ENCODE measurements around the gene PCDH8.

PCDH8 gene

GRCh38 chr13:52808842-52809219, 39.6 kb downstream of the PCDH8 start:
- no peak overlapping the region for H4K8ac ChIP-seq (ENCODE audit: low read depth, low read length)
- H3K4ac ChIP-seq (ENCODE audit: low read depth, low read length), result no peak overlapping the region
- H3K36me3 ChIP-seq (ENCODE audit: control insufficient read depth in 1 of 2, insufficient read depth in 2 of 2, low read length in 2 of 2), result no peaks in the 10 kb centered on the region
- no peak overlapping the region for H3K9ac ChIP-seq (ENCODE audit: low read length)
- H2AFZ ChIP-seq (ENCODE audit: insufficient read depth, low read length, poor library complexity), result no peak overlapping the region
- no peak overlapping the region for H3K23ac ChIP-seq (ENCODE audit: low read length)
- H3K79me1 ChIP-seq (ENCODE audit: low read length), result no peaks in the 10 kb centered on the region
- no peak overlapping the region for H3K4me2 ChIP-seq (ENCODE audit: low read length)
- H2BK12ac ChIP-seq (ENCODE audit: low read length), result no peak overlapping the region
- H3K4me3 ChIP-seq (ENCODE audit: low read depth, low read length), result no peak overlapping the region
- H3K9me3 ChIP-seq (ENCODE audit: insufficient read depth, low read depth, low read length), result no peaks in the 10 kb centered on the region
- no CpG with 5 or more reads among the region's 1 CpG for WGBS (ENCODE audit: extremely low coverage, insufficient coverage, insufficient read length)
- H3K4me1 ChIP-seq (ENCODE audit: control insufficient read depth in 1 of 2, insufficient read depth in 2 of 2, low read length in 2 of 2), result no peaks in the 10 kb centered on the region
- H3K14ac ChIP-seq (ENCODE audit: low read length), result no peak overlapping the region
- H3K18ac ChIP-seq (ENCODE audit: low read length), result no peak overlapping the region
- H2BK5ac ChIP-seq (ENCODE audit: low read depth, low read length, poor library complexity), result no peak overlapping the region
- no peak overlapping the region for H4K12ac ChIP-seq (ENCODE audit: low read depth, low read length)
- no peaks in the 10 kb centered on the region for H3K79me2 ChIP-seq (ENCODE audit: control insufficient read depth, insufficient read depth, low read length, poor library complexity)
- H2AK5ac ChIP-seq (ENCODE audit: low read length), result no peak overlapping the region
- DNase-seq, result no peak
- no peak overlapping the region for H4K91ac ChIP-seq (ENCODE audit: low read depth, low read length)
- H3K27ac ChIP-seq (ENCODE audit: low read depth, low read length), result no peak overlapping the region
- H3K27me3 ChIP-seq (ENCODE audit: insufficient read depth, low read length), result no peaks in the 10 kb centered on the region
- no peak overlapping the region for H2BK120ac ChIP-seq (ENCODE audit: insufficient read depth, low read length, poor library complexity)

- Histone ChIP-seq H3K14ac (ENCODE audit: low read length) (no peak overlapping the region), H3K79me1 (ENCODE audit: low read length) (no peaks in the 10 kb centered on the region), H3K9ac (ENCODE audit: low read length) (no peak overlapping the region), H2BK5ac (ENCODE audit: low read depth, low read length, poor library complexity) (no peak overlapping the region), H3K4me2 (ENCODE audit: low read length) (no peak overlapping the region), H3K79me2 (ENCODE audit: control insufficient read depth, insufficient read depth, low read length, poor library complexity) (no peaks in the 10 kb centered on the region), H3K36me3 (ENCODE audit: control insufficient read depth in 1 of 2, insufficient read depth in 2 of 2, low read length in 2 of 2) (no peaks in the 10 kb centered on the region), H4K8ac (ENCODE audit: low read depth, low read length) (no peak overlapping the region), H3K18ac (ENCODE audit: low read length) (no peak overlapping the region), H4K91ac (ENCODE audit: low read depth, low read length) (no peak overlapping the region), H2BK12ac (ENCODE audit: low read length) (no peak overlapping the region), H3K27me3 (ENCODE audit: insufficient read depth, low read length) (no peaks in the 10 kb centered on the region), H2AFZ (ENCODE audit: insufficient read depth, low read length, poor library complexity) (no peak overlapping the region), H2BK120ac (ENCODE audit: insufficient read depth, low read length, poor library complexity) (no peak overlapping the region), H2AK5ac (ENCODE audit: low read length) (no peak overlapping the region), H3K27ac (ENCODE audit: low read depth, low read length) (no peak overlapping the region), H3K4me3 (ENCODE audit: low read depth, low read length) (no peak overlapping the region), H3K23ac (ENCODE audit: low read length) (no peak overlapping the region), H3K4ac (ENCODE audit: low read depth, low read length) (no peak overlapping the region), H3K4me1 (ENCODE audit: control insufficient read depth in 1 of 2, insufficient read depth in 2 of 2, low read length in 2 of 2) (no peaks in the 10 kb centered on the region), H3K9me3 (ENCODE audit: insufficient read depth, low read depth, low read length) (no peaks in the 10 kb centered on the region), H4K12ac (ENCODE audit: low read depth, low read length) (no peak overlapping the region)
- WGBS (ENCODE audit: extremely low coverage, insufficient coverage, insufficient read length), result no CpG with 5 or more reads among the region's 6 CpGs
- peak in 1 of 2 donors; percentile 52 for DNase-seq
Measured at GRCh38 chr13:52806029-52806428, 42.4 kb downstream of the PCDH8 start.

- H3K4me3 ChIP-seq (ENCODE audit: low read depth, low read length), result no peak overlapping the region
- H4K91ac ChIP-seq (ENCODE audit: low read depth, low read length), result no peak overlapping the region
- H2AFZ ChIP-seq (ENCODE audit: insufficient read depth, low read length, poor library complexity), result no peak overlapping the region
- H2AK5ac ChIP-seq (ENCODE audit: low read length), result no peak overlapping the region
- H4K12ac ChIP-seq (ENCODE audit: low read depth, low read length), result no peak overlapping the region
- no peaks in the 10 kb centered on the region for H3K79me1 ChIP-seq (ENCODE audit: low read length)
- H3K23ac ChIP-seq (ENCODE audit: low read length), result no peak overlapping the region
- no peak for DNase-seq
- no peak overlapping the region for H3K4me2 ChIP-seq (ENCODE audit: low read length)
- no peak overlapping the region for H3K14ac ChIP-seq (ENCODE audit: low read length)
- no peak overlapping the region for H3K18ac ChIP-seq (ENCODE audit: low read length)
- no CpG with 5 or more reads among the region's 3 CpGs for WGBS (ENCODE audit: extremely low coverage, insufficient coverage, insufficient read length)
- no peak overlapping the region for H3K27ac ChIP-seq (ENCODE audit: low read depth, low read length)
- H3K4me1 ChIP-seq (ENCODE audit: control insufficient read depth in 1 of 2, insufficient read depth in 2 of 2, low read length in 2 of 2), result no peaks in the 10 kb centered on the region
- no peaks in the 10 kb centered on the region for H3K27me3 ChIP-seq (ENCODE audit: insufficient read depth, low read length)
- H4K8ac ChIP-seq (ENCODE audit: low read depth, low read length), result no peak overlapping the region
- H2BK120ac ChIP-seq (ENCODE audit: insufficient read depth, low read length, poor library complexity), result no peak overlapping the region
- no peaks in the 10 kb centered on the region for H3K79me2 ChIP-seq (ENCODE audit: control insufficient read depth, insufficient read depth, low read length, poor library complexity)
- H3K9ac ChIP-seq (ENCODE audit: low read length), result no peak overlapping the region
- H2BK5ac ChIP-seq (ENCODE audit: low read depth, low read length, poor library complexity), result no peak overlapping the region
- no peak overlapping the region for H3K4ac ChIP-seq (ENCODE audit: low read depth, low read length)
- no peaks in the 10 kb centered on the region for H3K36me3 ChIP-seq (ENCODE audit: control insufficient read depth in 1 of 2, insufficient read depth in 2 of 2, low read length in 2 of 2)
- H3K9me3 ChIP-seq (ENCODE audit: insufficient read depth, low read depth, low read length), result no peaks in the 10 kb centered on the region
- no peak overlapping the region for H2BK12ac ChIP-seq (ENCODE audit: low read length)
Measured at GRCh38 chr13:52804202-52804641, 44.2 kb downstream of the PCDH8 start.

- H2AFZ ChIP-seq (ENCODE audit: insufficient read depth, low read length, poor library complexity), result no peak overlapping the region
- DNase-seq, result peak; percentile 64 to 95
- no peak overlapping the region for H3K27ac ChIP-seq (ENCODE audit: low read depth, low read length)
- H4K91ac ChIP-seq (ENCODE audit: low read depth, low read length), result no peak overlapping the region
- no peaks in the 10 kb centered on the region for H3K27me3 ChIP-seq (ENCODE audit: insufficient read depth, low read length)
- no peak overlapping the region for H3K23ac ChIP-seq (ENCODE audit: low read length)
- no peak overlapping the region for H3K4ac ChIP-seq (ENCODE audit: low read depth, low read length)
- no peak overlapping the region for H4K12ac ChIP-seq (ENCODE audit: low read depth, low read length)
- H3K18ac ChIP-seq (ENCODE audit: low read length), result no peak overlapping the region
- no peaks in the 10 kb centered on the region for H3K9me3 ChIP-seq (ENCODE audit: insufficient read depth, low read depth, low read length)
- H3K14ac ChIP-seq (ENCODE audit: low read length), result no peak overlapping the region
- no peaks in the 10 kb centered on the region for H3K79me1 ChIP-seq (ENCODE audit: low read length)
- H3K36me3 ChIP-seq (ENCODE audit: control insufficient read depth in 1 of 2, insufficient read depth in 2 of 2, low read length in 2 of 2), result no peaks in the 10 kb centered on the region
- H3K9ac ChIP-seq (ENCODE audit: low read length), result no peak overlapping the region
- no peak overlapping the region for H4K8ac ChIP-seq (ENCODE audit: low read depth, low read length)
- no peak overlapping the region for H2AK5ac ChIP-seq (ENCODE audit: low read length)
- H2BK12ac ChIP-seq (ENCODE audit: low read length), result no peak overlapping the region
- no peak overlapping the region for H3K4me2 ChIP-seq (ENCODE audit: low read length)
- WGBS (ENCODE audit: extremely low coverage, insufficient coverage, insufficient read length), result no CpG with 5 or more reads among the region's 5 CpGs
- H2BK5ac ChIP-seq (ENCODE audit: low read depth, low read length, poor library complexity), result no peak overlapping the region
- no peaks in the 10 kb centered on the region for H3K79me2 ChIP-seq (ENCODE audit: control insufficient read depth, insufficient read depth, low read length, poor library complexity)
- H2BK120ac ChIP-seq (ENCODE audit: insufficient read depth, low read length, poor library complexity), result no peak overlapping the region
- no peaks in the 10 kb centered on the region for H3K4me1 ChIP-seq (ENCODE audit: control insufficient read depth in 1 of 2, insufficient read depth in 2 of 2, low read length in 2 of 2)
- H3K4me3 ChIP-seq (ENCODE audit: low read depth, low read length), result no peak overlapping the region
Measured at GRCh38 chr13:52800856-52801255, 47.6 kb downstream of the PCDH8 start.
